Measurements from ENCODE around the gene UGT3A2. TPM values are rescaled to one million over a fixed set of nuclear protein-coding genes. Genes with fewer than 3 reads are reported as not detected.

Gene UGT3A2
- polyA plus RNA-seq, 1 donor (not counting 4 experiments of a cell fraction or from before 2014, with no cell fraction given), result 0.07 TPM

GRCh38 chr5:36007366-36007765, 59.3 kb downstream of the UGT3A2 start:
- Histone ChIP-seq H3K36me3 (ENCODE audit: control insufficient read depth in 2 of 2, extremely low read depth in 1 of 2, insufficient read depth in 2 of 2, low read length in 2 of 2) (no peaks in the 10 kb centered on the region), H3K9me1 (ENCODE audit: control insufficient read depth, extremely low read depth, insufficient read depth, low read length) (no peaks in the 10 kb centered on the region), H2AFZ (ENCODE audit: control insufficient read depth, low read length) (no peak overlapping the region), H3K4me3 (ENCODE audit: control insufficient read depth in 2 of 3, extremely low read depth in 1 of 3, insufficient read depth in 2 of 3, low read depth in 1 of 3, low read length in 3 of 3) (no peak overlapping the region), H3K79me2 (ENCODE audit: control insufficient read depth, insufficient read depth, low read length) (no peaks in the 10 kb centered on the region), H3K4me1 (ENCODE audit: control insufficient read depth, extremely low read depth, insufficient read depth, low read length) (no peaks in the 10 kb centered on the region), H3K4me2 (ENCODE audit: control insufficient read depth, extremely low read depth, insufficient read depth, low read depth, low read length) (no peak overlapping the region), H3K9me3 (ENCODE audit: control insufficient read depth, low read depth, low read length) (no peaks in the 10 kb centered on the region), H3K27me3 (ENCODE audit: control insufficient read depth, extremely low read depth, insufficient read depth, low read length) (peaks cover 4% of the 10 kb centered on the region), H3K27ac (ENCODE audit: control insufficient read depth, insufficient read depth, low read length) (no peak overlapping the region), H4K20me1 (ENCODE audit: control insufficient read depth, extremely low read depth, insufficient read depth, low read length) (no peaks in the 10 kb centered on the region), H3K9ac (ENCODE audit: control insufficient read depth, extremely low read depth, insufficient read depth, low read length) (no peak overlapping the region)
- no peak for FAIRE-seq
- DNase-seq (ENCODE audit: low read depth, low spot score), result no peak
- no peak for TF ChIP-seq CTCF (optimal IDR thresholded peaks at IDR 0.05 in 1 of 3, IDR thresholded peaks at IDR 0.05 in 1 of 3, conservative IDR thresholded peaks at IDR 0.05 in 1 of 3; ENCODE audit: extremely low read depth in 1 of 3, insufficient read depth in 2 of 3, low read length in 3 of 3)
- no peak for TF ChIP-seq EZH2 (IDR thresholded peaks at IDR 0.05; ENCODE audit: low read length)
- dilution Hi-C loops (cut with MboI; ENCODE audit: extremely low pct_ligation_motif_present, low sequenced_read_pairs), result no loop called here

GRCh38 chr5:36006163-36006562, 60.5 kb downstream of the UGT3A2 start:
- Histone ChIP-seq H3K27ac (ENCODE audit: control insufficient read depth, insufficient read depth, low read length) (no peak overlapping the region), H4K20me1 (ENCODE audit: control insufficient read depth, extremely low read depth, insufficient read depth, low read length) (no peaks in the 10 kb centered on the region), H3K4me3 (ENCODE audit: control insufficient read depth in 2 of 3, extremely low read depth in 1 of 3, insufficient read depth in 2 of 3, low read depth in 1 of 3, low read length in 3 of 3) (no peak overlapping the region), H3K4me1 (ENCODE audit: control insufficient read depth, extremely low read depth, insufficient read depth, low read length) (no peaks in the 10 kb centered on the region), H3K4me2 (ENCODE audit: control insufficient read depth, extremely low read depth, insufficient read depth, low read depth, low read length) (no peak overlapping the region), H3K9me1 (ENCODE audit: control insufficient read depth, extremely low read depth, insufficient read depth, low read length) (no peaks in the 10 kb centered on the region), H2AFZ (ENCODE audit: control insufficient read depth, low read length) (no peak overlapping the region), H3K9ac (ENCODE audit: control insufficient read depth, extremely low read depth, insufficient read depth, low read length) (no peak overlapping the region), H3K79me2 (ENCODE audit: control insufficient read depth, insufficient read depth, low read length) (no peaks in the 10 kb centered on the region), H3K9me3 (ENCODE audit: control insufficient read depth, low read depth, low read length) (no peaks in the 10 kb centered on the region), H3K27me3 (ENCODE audit: control insufficient read depth, extremely low read depth, insufficient read depth, low read length) (peaks cover 4% of the 10 kb centered on the region), H3K36me3 (ENCODE audit: control insufficient read depth in 2 of 2, extremely low read depth in 1 of 2, insufficient read depth in 2 of 2, low read length in 2 of 2) (no peaks in the 10 kb centered on the region)
- dilution Hi-C loops (cut with MboI; ENCODE audit: extremely low pct_ligation_motif_present, low sequenced_read_pairs), result no loop called here
- no peak for TF ChIP-seq CTCF (optimal IDR thresholded peaks at IDR 0.05 in 1 of 3, IDR thresholded peaks at IDR 0.05 in 1 of 3, conservative IDR thresholded peaks at IDR 0.05 in 1 of 3; ENCODE audit: extremely low read depth in 1 of 3, insufficient read depth in 2 of 3, low read length in 3 of 3)
- no peak for TF ChIP-seq EZH2 (IDR thresholded peaks at IDR 0.05; ENCODE audit: low read length)
- DNase-seq (ENCODE audit: low read depth, low spot score), result no peak
- no peak for FAIRE-seq

All from keratinocyte (primary cell).